Measurements from ENCODE around the gene GEMIN7. TPM values are rescaled to one million over a fixed set of nuclear protein-coding genes. Genes with fewer than 3 reads are reported as not detected.

The GEMIN7 gene
- total and polyA plus RNA-seq, 2 of the 13 experiments (the other 11 are each of a cell fraction or from before 2014, with no cell fraction given), result 24.1 to 30.6 TPM

GRCh38 chr19:45076029-45076850 lies 2.8 kb upstream of the GEMIN7 start, which contains the start of gene ZNF296 (continued):
- TF ChIP-seq THRA (CRISPR knock-in tag; IDR thresholded peaks at IDR 0.05; ENCODE audit: borderline replicate concordance) (peak; percentile 90), ZSCAN25 (CRISPR knock-in tag; IDR thresholded peaks at IDR 0.05) (peak; percentile 8; the same call in 1 of the 2 replicates), ZXDC (CRISPR knock-in tag; IDR thresholded peaks at IDR 0.05) (no peak; the same call in 1 of the 2 replicates), MEIS1 (CRISPR knock-in tag; IDR thresholded peaks at IDR 0.05; ENCODE audit: borderline replicate concordance) (no peak), MXD3 (CRISPR knock-in tag; IDR thresholded peaks at IDR 0.05) (peak; percentile 69), MBD4 (IDR thresholded peaks at IDR 0.05; ENCODE audit: borderline replicate concordance, low read length) (no peak), ZNF737 (CRISPR knock-in tag; IDR thresholded peaks at IDR 0.05; ENCODE audit: borderline replicate concordance) (no peak; the same call in 1 of the 2 replicates), SP4 (CRISPR knock-in tag; IDR thresholded peaks at IDR 0.05) (peak; percentile 89), ZNF790 (CRISPR knock-in tag; IDR thresholded peaks at IDR 0.05; ENCODE audit: borderline replicate concordance) (0 out of 2 replicates have a peak, but pooled peaks have one; percentile 37), CHD4 (IDR thresholded peaks at IDR 0.05; ENCODE audit: borderline replicate concordance, low read length) (no peak), ELF3 (CRISPR knock-in tag; IDR thresholded peaks at IDR 0.05) (peak; percentile 43; the same call in 1 of the 2 replicates), XRCC5 (optimal IDR thresholded peaks at IDR 0.05; ENCODE audit: low read length) (no peak), ZBTB21 (CRISPR knock-in tag; IDR thresholded peaks at IDR 0.05) (0 out of 2 replicates have a peak, but pooled peaks have one; percentile 6), POLR2AphosphoS2 (IDR thresholded peaks at IDR 0.05; ENCODE audit: low read depth, low read length) (no peak), ZNF704 (CRISPR knock-in tag; IDR thresholded peaks at IDR 0.05; ENCODE audit: borderline replicate concordance) (no peak), KAT8 (CRISPR knock-in tag; IDR thresholded peaks at IDR 0.05) (no peak), BCLAF1 (IDR thresholded peaks at IDR 0.05) (no peak)
